Stimulated activated CD4-positive, alpha-beta T cell treated with anti-CD3 and anti-CD28 coated beads, Interleukin-4, amount 100 ng/mL, for 4 hours (primary cell): ENCODE measurements around the gene GABRB1.

Experiments used
- DNase-seq, 2 experiments: peaks; one replicate each; pipeline ENCODE4 v3.0.0-alpha.2; 2020

Gene GABRB1

DNA sequence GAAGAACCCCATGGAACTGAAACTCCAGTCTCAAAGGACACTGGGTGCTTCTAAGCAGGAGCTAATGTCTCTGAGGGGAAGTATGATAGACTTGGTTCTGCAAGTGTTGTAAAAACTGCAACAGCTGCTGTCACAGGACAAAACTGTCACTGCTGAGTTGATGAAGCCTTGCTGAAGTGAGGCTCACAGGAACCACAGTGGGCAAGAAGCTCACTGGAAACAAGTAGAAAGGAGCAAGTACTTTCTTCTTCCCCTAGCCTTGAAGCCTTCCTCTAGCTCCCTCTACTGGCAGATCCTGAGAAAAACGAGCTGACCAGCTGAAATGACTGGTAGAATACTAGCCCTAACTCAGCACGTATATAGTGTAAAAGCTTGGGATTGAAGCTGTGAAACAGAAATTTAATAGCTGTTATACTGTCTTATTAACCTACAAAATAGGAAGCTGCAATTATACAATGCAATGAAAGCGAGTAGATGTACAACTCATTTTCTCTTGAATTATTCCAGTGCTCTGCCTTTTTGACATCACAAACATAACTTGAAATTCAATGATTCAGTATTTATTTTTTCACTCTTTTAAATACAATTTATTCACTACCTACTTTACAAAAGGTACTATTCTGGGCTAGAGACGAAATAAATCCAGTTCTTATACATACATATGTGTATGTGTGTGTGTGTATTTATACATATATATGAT, 91.4 kb downstream of the GABRB1 start:
- peak; percentile 1 to 4 for DNase-seq

DNA sequence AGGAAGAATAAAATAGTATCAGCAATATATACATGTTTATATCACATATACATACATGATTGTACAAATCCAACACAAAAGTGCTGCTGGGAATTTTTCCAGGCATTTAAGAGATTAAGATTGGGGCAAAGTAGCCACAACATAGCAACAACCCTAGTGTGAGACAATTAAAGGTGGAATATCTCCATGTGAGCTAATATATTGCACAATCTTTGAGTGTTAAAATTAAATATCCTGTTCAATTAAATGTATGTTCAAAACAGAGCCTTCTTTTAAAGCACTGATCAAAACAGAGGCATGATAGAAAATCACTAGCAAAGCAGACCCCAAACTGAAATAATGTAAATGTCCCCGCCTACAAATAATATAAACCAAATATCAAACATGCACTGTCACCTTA, 97.6 kb downstream of the GABRB1 start:
- DNase-seq = no peak

DNA sequence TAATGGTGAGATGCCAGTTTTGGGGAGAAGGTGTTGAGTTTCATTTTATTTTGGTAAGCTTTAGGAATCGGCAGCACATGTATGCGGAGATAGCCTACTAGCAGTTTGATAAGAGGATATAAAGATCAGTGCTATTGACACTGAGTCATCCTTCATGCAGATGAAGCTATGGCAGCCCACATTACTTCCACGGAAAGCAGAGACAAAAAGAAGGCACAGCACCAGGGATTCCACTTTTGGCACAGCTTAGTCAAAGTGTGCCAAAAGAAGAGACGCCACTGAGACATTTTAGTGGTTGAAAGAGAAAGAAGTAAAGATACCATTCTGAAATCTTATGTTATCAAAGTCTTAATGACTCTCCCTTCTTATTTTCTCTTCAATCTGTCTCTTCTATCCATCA, 103.8 kb downstream of the GABRB1 start:
- no peak for DNase-seq

DNA sequence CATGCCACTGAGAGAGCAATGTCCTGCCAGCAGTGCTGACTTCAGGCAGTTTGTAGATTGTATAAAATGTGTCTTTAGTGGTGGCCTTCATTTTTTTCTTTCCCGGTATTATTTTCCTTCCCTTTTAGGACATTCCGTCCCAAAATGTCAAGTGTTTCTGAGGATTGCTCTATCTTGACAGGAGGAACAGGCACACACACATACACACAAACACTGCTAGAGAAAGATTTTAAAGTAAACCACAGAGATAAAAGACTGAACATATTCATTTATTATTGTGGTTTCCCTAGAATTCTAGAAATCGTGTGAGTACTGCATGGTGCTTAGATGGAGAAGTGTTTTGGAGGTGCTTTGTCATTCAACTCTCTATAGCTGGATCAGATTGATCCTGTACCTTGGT, 111.9 kb downstream of the GABRB1 start:
- no peak for DNase-seq

DNA sequence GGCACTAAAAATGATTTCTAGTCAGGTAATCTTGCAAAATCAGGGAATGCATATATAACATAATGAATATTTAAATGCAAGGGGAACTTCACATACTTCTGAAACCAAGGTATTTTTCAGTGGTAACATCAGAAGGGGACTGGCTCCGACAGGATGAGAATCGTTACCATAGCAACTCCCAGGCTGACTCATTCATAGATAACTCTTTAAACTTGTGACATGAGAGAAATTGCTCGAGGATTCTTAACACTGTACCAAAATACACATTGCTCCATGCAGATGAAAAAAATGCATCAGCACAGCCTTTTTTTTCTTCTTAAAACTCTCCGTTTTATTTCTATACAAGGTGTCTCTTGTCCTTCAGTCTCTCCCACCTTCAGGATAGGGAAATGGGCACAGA, 114.3 kb downstream of the GABRB1 start:
- no peak for DNase-seq

DNA sequence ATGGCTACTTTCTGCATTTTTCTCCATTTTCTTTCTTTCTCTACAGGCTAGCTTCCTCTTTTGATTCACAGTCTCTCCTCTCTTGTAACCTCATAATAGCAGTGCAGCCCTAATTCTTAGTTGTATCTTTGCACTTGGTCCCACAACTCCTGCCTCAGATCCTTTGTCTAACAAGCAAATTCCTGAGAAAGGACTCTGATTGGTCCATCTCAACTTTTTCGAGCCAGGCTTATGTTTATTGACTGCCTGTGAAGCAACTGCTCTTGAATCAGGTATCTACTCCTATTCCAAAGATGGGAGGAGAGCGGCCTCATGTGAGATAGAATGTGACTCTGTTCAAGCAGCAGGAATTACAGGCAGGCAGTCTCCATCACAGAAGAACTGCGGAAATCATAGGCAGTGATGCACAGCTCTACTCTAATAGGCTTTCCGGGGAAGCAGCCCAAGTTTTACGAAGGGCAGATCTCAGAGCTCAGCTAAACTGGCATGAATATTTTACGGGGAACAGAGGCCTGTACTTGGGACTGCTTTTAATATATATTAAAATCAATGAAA, 123.5 kb downstream of the GABRB1 start:
- no peak for DNase-seq

DNA sequence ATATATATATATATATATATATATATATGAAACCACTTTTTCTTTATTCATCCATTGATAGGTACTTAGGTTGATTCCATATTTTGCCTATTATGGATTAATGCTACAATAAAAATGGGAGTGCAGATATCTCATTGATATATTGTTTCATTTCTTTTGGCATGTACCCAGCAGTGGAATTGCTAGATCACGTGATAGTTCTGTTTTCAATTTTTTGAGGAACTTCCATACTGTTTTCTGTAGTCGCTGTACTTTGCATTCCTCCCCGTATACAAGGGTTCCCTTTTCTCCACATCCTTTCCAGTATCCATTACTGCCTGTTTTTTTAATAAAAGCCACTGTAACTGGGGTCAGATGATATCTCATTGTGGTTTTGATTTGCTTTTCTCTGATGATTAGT, 124.6 kb downstream of the GABRB1 start:
- no peak for DNase-seq

DNA sequence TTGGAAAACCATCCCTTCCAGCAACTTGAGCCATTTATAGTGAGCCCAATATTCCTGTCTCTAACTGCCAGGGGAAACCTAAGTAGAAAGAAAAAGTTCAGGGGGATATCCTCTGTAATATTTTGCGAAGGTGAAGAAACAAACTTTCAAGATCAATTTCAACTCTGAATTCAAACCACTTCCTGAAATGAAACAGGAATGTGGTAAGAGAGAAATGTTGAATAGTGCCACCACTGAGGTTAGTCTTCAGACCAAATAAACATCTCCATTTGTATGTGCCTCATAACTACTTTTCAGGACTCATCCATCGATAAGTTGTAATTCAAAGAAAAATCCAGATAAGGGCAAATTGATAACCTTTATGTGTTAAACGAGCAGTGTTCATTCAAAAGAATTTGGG, 128.7 kb downstream of the GABRB1 start:
- DNase-seq = no peak

DNA sequence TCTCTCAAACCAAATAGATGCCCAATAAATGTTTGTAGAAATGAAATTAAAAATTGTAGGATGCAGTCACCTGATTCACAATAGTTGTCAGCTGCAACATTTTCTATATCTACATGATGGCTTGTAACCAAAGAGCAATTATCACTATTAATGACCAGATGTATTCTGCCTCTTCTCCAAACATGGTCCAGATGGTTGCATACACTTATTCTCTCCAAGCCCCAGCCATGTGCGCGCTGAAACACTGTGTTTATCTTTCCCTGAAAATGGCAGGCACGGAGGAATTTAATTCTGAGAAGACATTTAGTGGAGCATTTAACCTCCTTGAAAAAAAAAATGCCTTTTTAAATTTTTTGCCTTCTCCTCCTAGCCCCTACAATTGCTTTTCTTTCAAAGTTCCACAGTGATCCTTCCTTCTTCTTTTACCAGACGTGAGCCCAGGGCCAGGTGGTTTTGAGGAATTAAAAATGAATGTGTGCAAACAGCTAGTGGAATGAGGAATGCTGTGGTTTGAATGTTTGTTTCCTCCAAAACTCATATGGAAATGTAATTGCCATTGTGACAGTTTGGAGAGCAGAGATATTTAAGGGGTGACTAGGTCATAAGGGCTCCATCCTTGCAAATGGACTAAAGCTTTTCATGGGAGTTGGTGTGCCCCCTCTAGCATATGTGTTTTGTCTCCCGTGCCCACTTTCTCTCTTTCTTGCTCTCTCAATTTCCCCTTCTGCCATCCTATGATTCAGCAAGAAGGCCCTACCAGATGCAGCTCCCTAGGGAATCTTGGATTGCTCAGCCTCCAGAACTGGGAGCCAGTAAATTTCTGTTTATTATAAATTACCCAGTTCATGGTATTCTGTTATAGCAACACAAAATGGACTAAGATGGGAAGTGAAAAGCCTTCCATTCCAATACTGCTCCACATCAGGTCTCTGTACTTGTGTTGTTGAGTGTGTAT, 136.0 kb downstream of the GABRB1 start:
- DNase-seq = no peak

DNA sequence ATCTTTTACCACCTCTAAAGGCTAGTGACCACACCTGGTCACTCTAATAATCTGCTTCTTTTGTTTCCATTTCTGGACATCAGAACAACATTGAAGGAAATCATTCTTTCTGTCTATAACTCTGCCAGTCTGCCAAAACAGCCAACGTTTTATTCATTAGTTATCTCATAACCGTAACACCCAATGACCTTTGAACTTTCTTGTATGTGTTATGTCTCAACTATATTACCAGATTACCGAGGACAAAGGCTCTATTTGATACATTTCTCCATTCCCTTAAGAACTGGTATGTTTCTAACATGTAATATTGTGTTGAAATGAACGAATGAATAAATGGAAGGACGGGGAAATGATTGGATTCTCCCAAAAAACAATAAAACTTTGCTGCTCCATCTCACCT, 152.7 kb downstream of the GABRB1 start:
- no peak for DNase-seq

DNA sequence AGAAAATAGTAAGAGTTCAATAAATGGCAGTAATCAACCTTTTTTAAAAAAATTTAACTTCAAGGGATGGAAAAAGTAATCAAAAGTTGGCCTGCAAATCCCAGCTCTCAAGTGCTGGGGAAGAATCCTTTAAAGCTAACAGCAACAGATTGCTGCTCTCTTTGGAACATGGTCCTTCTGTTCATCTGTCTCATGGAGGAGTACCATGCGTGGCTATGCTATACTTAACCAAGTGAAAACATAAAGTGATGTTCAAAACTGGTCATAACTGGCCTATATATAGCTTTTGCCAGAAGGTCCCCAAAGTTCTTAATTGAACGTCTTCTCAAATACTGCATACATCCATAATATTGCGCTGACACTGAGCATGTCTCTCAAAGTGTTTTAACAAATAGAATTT, 154.4 kb downstream of the GABRB1 start:
- no peak for DNase-seq

DNA sequence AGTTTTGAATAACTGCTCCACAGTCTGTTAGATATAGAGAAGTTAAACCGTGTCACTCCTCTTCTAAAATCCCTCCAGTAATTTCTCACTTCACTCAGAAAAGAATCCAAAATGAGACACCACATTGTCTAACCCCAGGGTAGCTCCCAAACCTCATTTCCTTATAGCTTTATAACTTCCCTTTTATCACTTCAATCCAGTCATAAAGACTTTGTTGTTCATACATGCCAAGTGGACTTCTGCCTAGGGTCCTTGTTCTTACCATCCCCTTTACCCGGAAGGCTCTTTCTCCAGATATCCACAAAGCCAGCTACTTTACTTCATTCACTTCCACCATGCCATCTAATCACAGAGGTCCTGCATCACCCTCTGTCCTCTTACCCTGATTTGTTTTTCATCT, 156.2 kb downstream of the GABRB1 start:
- no peak for DNase-seq

DNA sequence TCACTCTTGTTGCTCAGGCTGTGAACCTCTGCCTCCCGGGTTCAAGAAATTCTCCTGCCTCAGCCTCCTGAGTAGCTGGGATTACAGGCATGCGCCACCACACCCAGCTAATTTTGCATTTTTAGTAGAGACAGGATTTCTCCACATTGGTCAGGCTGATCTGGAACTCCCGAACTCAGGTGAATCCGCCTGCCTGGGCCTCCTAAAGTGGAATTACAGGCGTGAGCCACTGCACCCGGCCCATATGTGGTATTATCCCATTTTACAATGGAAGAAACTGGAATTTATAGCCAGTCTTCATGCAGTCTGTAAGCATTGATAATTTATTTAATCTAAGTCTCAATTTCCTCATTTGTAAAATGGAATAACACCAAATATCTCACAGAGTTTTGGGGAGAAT, 161.8 kb downstream of the GABRB1 start:
- no peak for DNase-seq

DNA sequence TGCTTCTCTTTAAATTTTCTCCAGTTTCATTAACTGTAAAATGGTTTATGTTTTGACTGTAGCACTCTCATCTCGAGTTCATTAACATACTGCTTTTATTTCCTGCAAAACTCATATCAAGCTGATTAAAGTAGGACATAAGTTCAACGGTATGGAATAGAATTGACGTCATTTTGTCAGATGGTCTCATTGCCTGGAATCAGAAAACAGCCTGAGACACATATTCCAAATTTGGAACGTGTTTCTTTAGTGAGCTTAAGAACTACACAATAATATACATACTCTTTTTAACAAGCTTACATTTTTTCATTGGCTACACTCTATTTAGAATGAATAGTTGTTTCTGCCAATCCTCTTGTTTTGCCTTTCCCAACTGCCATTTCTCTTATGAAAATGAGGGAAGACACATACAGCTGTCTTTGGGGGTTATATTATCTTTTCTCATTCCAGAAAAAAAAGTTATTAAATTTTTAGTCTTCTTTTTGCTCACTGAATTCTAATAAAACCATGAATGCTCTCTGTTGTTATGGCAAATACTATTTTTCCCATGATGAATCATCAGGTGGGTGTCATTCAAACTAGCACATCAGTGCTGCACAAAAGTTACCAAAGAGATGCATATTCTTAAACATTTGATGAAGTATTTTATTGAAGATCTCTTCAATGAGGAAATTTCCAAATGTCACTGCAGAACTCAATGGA, 162.8 kb downstream of the GABRB1 start:
- DNase-seq = no peak

DNA sequence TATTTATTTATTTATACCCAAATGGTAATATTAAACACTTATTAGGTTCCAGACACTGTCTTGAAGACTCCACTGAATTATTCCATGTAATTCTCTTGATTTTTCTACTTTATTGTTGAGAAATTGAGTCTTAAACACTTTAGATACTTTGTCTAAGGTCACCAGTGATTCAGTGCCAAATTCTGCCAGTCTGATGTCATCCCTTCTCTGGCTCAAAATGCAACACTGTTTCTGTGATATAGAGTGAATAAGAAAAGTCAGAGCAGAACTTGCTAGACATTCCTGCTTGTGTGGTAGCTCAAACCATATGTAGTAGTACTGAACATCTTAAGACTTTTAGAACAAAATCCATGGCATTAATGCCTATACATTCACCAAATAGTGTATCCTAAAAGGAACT, 164.3 kb downstream of the GABRB1 start:
- DNase-seq = no peak

DNA sequence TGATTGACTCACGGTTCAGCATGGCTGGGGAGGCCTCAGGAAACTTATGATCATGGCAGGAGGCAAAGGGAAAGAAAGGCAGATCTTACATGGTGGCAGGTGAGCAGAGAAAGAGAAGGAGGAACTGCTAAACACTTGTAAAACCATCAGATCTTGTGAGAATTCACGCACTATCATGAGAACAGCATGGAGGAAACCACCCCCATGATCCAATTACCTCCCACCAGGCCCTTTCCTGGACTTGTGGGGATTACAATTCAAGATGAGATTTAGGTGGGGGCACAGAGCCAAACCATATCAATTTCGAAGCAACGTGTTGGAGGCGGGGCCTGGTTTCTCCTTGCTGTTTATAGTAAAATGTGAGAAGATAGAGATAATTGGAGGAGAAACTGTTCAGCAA, 167.4 kb downstream of the GABRB1 start:
- DNase-seq = no peak

DNA sequence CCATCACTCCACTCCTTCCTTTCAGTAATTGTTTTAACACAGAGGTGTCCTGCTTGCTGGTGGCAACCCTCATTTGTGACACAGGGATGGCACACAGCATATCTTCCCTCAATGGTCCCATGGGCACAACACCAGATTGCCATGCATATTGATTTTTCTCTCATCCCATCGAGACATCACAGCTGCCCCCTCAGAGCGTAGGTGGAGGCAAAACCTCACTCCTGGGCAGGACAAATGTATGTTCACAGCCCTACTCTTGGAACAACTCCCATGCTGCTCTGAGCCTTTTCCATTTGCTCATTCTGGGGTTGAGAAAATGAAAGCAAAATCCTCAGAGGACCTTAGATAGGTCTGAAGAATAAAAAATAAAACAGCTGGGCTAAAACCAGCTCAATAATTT, 172.2 kb downstream of the GABRB1 start:
- DNase-seq = no peak

DNA sequence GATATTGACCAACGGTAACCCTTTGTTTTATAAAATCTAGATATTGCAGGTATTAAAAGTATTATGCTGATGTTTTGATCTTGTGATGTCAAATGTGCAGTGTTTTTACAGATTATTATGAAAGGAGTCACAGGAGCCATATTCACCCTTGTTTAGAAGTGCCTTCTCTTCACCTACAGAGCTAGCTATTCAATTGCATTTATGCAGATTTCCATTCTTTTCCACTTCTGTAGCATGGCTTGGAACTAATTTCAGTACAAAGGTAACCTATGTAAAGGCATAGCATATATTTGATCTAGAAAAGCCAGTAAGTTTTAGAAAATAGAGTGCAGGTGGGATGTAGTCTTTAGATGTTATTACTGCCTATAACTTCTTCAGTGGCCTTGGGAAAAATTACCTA, 176.2 kb downstream of the GABRB1 start:
- no peak for DNase-seq

DNA sequence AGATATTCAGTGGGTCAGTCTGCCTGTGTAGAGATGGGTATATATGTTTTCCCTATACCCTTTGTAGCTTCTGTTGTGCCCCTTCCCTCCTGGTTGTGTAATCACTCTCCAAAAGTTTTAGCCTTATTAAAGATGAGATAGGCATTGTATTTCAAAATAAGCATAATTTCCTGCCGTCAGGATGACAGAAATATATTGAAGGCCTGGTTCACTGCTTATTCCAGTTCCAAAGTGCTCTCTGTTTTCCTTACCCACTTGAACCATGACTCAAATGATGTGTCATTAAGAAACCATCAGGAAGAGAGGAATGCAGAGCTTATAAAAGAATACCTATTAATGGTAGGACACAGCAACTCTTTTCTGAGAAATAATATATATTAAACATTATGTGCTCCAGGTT, 178.5 kb downstream of the GABRB1 start:
- no peak for DNase-seq

DNA sequence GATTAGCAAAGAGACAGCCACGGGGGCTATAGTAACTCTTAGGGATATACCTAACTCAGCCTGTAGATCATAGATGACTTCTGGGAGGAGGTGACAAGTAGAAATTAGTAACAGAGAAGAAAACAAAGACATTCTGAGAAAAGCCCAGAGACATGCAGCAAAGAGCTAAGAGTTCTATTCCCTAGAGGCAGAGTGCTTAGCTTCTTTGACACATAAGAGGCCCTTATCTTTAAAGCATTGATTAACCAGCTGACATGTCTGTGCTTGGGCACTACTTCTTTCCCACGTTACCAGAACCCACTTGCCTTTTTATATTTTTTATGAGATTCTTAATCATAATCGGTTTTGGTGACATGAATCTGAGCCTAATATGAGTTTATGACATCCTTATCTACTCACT, 179.5 kb downstream of the GABRB1 start:
- no peak for DNase-seq

DNA sequence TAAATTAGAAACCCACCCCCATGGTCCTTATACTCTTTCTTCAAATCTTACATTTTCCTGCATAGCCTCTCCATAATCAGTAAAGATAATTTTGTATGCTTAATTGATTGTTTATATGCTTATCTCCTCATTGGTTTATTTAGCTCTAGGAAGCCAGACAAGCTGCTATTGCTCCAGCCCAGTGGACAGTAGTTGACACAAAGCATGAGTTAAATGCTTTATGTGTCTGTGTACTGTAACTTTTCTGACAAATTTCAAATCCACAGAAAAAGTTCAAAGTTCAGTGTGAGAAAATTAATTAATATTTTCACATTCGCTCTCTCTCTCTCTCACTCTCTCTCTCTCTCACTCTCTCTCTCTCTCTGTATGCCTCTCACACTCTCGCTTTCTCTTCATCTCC, 181.7 kb downstream of the GABRB1 start:
- no peak for DNase-seq

DNA sequence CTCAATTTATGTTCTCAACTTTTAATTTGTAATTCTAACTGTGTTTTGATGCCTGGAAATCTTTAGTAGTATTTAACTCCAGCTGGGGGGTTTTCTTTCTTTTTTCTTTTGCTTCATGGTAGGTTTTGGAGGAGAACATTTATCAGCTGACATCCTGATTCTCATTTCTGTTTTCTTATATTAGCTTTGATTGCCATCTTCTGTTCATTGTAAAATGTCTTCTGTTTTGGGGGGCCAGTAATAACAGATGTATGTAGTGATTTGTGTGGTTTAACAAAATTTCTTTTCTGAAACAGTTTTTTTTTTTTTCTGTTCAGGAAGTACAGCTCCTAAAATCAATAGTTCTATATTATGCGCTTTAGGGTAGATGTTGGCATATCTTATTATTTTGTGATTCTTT, 182.2 kb downstream of the GABRB1 start:
- no peak for DNase-seq

DNA sequence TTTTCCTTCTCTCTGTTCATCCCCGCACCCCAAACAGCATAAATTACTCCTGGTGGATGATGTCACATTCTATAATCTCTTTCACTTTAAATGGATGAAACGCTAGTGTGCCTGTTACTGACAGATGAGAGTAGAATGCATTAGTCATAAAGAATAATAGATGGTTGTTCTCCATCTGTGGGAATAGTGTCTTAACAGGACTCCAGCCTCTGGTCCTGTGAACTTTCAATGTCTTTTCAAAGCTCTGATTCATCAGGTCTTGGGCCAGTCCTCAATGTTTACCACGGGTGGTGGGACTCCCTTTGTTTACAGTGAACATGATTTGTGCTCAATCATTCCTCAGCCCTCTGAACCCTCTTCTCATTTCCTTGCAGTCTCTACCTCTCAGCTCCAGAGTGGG, 182.6 kb downstream of the GABRB1 start:
- no peak for DNase-seq

DNA sequence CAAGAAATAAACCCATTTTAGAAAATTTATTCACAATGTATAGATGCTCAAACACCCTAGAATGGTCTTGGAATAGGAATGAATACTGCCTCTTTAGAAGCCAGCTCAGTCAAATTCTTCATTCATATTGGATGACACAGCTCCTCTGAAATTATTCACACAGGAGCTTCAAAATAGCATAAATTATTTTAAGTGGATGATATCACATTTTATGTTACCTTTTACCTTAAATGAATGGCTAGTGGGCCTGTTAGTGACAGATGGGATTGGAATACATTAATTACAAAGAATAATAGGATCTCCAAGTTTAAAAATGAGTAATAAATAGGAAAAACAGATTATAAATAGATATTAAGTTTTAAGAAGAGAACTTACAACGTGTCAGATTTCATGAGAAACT, 184.4 kb downstream of the GABRB1 start:
- no peak for DNase-seq
